ENCODE data around the gene CASKIN1. TPM values are rescaled to one million over a fixed set of nuclear protein-coding genes. Genes with fewer than 3 reads are reported as not detected.

The CASKIN1 gene
- polyA plus RNA-seq, 1 donor (not counting 4 experiments of a cell fraction or from before 2014, with no cell fraction given), result 0.04 TPM

GRCh38 chr16:2190659-2191445 is 5.6 kb downstream of the CASKIN1 start:
- Histone ChIP-seq H3K4me3 (ENCODE audit: control insufficient read depth in 2 of 3, extremely low read depth in 1 of 3, insufficient read depth in 2 of 3, low read depth in 1 of 3, low read length in 3 of 3) (no peak overlapping the region), H3K27ac (ENCODE audit: control insufficient read depth, insufficient read depth, low read length) (no peak overlapping the region), H4K20me1 (ENCODE audit: control insufficient read depth, extremely low read depth, insufficient read depth, low read length) (no peaks in the 10 kb centered on the region), H3K36me3 (ENCODE audit: control insufficient read depth in 2 of 2, extremely low read depth in 1 of 2, insufficient read depth in 2 of 2, low read length in 2 of 2) (no peaks in the 10 kb centered on the region), H3K27me3 (ENCODE audit: control insufficient read depth, extremely low read depth, insufficient read depth, low read length) (peaks cover 27% of the 10 kb centered on the region), H2AFZ (ENCODE audit: control insufficient read depth, low read length) (no peak overlapping the region), H3K9me3 (ENCODE audit: control insufficient read depth, low read depth, low read length) (no peaks in the 10 kb centered on the region), H3K4me2 (ENCODE audit: control insufficient read depth, extremely low read depth, insufficient read depth, low read depth, low read length) (no peak overlapping the region), H3K4me1 (ENCODE audit: control insufficient read depth, extremely low read depth, insufficient read depth, low read length) (peaks cover 13% of the 10 kb centered on the region), H3K9ac (ENCODE audit: control insufficient read depth, extremely low read depth, insufficient read depth, low read length) (no peak overlapping the region), H3K79me2 (ENCODE audit: control insufficient read depth, insufficient read depth, low read length) (no peaks in the 10 kb centered on the region), H3K9me1 (ENCODE audit: control insufficient read depth, extremely low read depth, insufficient read depth, low read length) (no peaks in the 10 kb centered on the region)
- dilution Hi-C loops (cut with MboI; ENCODE audit: extremely low pct_ligation_motif_present, low sequenced_read_pairs), result no loop called here
- no peak for TF ChIP-seq CTCF (optimal IDR thresholded peaks at IDR 0.05 in 1 of 3, IDR thresholded peaks at IDR 0.05 in 1 of 3, conservative IDR thresholded peaks at IDR 0.05 in 1 of 3; ENCODE audit: extremely low read depth in 1 of 3, insufficient read depth in 2 of 3, low read length in 3 of 3)
- TF ChIP-seq EZH2 (IDR thresholded peaks at IDR 0.05; ENCODE audit: low read length), result no peak
- FAIRE-seq, result no peak
- DNase-seq (ENCODE audit: low read depth, low spot score), result no peak

- H3K9ac ChIP-seq (ENCODE audit: control insufficient read depth, extremely low read depth, insufficient read depth, low read length), result no peak overlapping the region
- FAIRE-seq (no peak), DNase-seq (ENCODE audit: low read depth, low spot score) (no peak)
- H3K4me3 ChIP-seq (ENCODE audit: control insufficient read depth in 2 of 3, extremely low read depth in 1 of 3, insufficient read depth in 2 of 3, low read depth in 1 of 3, low read length in 3 of 3), result no peak overlapping the region
- dilution Hi-C loops (cut with MboI; ENCODE audit: extremely low pct_ligation_motif_present, low sequenced_read_pairs), result no loop called here
- no peak overlapping the region for H3K4me2 ChIP-seq (ENCODE audit: control insufficient read depth, extremely low read depth, insufficient read depth, low read depth, low read length)
- no peak overlapping the region for H3K27ac ChIP-seq (ENCODE audit: control insufficient read depth, insufficient read depth, low read length)
- H3K36me3 ChIP-seq (ENCODE audit: control insufficient read depth in 2 of 2, extremely low read depth in 1 of 2, insufficient read depth in 2 of 2, low read length in 2 of 2), result no peaks in the 10 kb centered on the region
- H3K9me3 ChIP-seq (ENCODE audit: control insufficient read depth, low read depth, low read length), result no peaks in the 10 kb centered on the region
- peaks cover 22% of the 10 kb centered on the region for H3K27me3 ChIP-seq (ENCODE audit: control insufficient read depth, extremely low read depth, insufficient read depth, low read length)
- no peaks in the 10 kb centered on the region for H3K79me2 ChIP-seq (ENCODE audit: control insufficient read depth, insufficient read depth, low read length)
- no peaks in the 10 kb centered on the region for H3K9me1 ChIP-seq (ENCODE audit: control insufficient read depth, extremely low read depth, insufficient read depth, low read length)
- H3K4me1 ChIP-seq (ENCODE audit: control insufficient read depth, extremely low read depth, insufficient read depth, low read length), result peaks cover 9% of the 10 kb centered on the region
- H2AFZ ChIP-seq (ENCODE audit: control insufficient read depth, low read length), result no peak overlapping the region
- H4K20me1 ChIP-seq (ENCODE audit: control insufficient read depth, extremely low read depth, insufficient read depth, low read length), result no peaks in the 10 kb centered on the region
- TF ChIP-seq EZH2 (IDR thresholded peaks at IDR 0.05; ENCODE audit: low read length) (no peak), CTCF (optimal IDR thresholded peaks at IDR 0.05 in 1 of 3, IDR thresholded peaks at IDR 0.05 in 1 of 3, conservative IDR thresholded peaks at IDR 0.05 in 1 of 3; ENCODE audit: extremely low read depth in 1 of 3, insufficient read depth in 2 of 3, low read length in 3 of 3) (no peak)
Observed at GRCh38 chr16:2190002-2190658, 6.3 kb downstream of the CASKIN1 start.

Measured in keratinocyte (primary cell).